ENCODE data around the gene NUBP2.

Gene NUBP2

GRCh38 chr16:1821861-1822611 lies 39.3 kb downstream of the NUBP2 start:
- H3K27ac ChIP-seq = no peak overlapping the region
- TF ChIP-seq CTCF (IDR thresholded peaks at IDR 0.05) (no peak), ZFX (IDR thresholded peaks at IDR 0.05; ENCODE audit: borderline replicate concordance) (no peak)

GRCh38 chr16:1822801-1823200 lies 40.0 kb downstream of the NUBP2 start:
- no peak for TF ChIP-seq ZFX (IDR thresholded peaks at IDR 0.05; ENCODE audit: borderline replicate concordance)
- TF ChIP-seq CTCF (IDR thresholded peaks at IDR 0.05) = no peak
- no peak overlapping the region for H3K27ac ChIP-seq

GRCh38 chr16:1823821-1824220 lies 41.1 kb downstream of the NUBP2 start:
- H3K27ac ChIP-seq = no peak overlapping the region
- no peak for TF ChIP-seq CTCF (IDR thresholded peaks at IDR 0.05)
- TF ChIP-seq ZFX (IDR thresholded peaks at IDR 0.05; ENCODE audit: borderline replicate concordance) = no peak

- no peak for TF ChIP-seq ZFX (IDR thresholded peaks at IDR 0.05; ENCODE audit: borderline replicate concordance)
- no peak for TF ChIP-seq CTCF (IDR thresholded peaks at IDR 0.05)
- H3K27ac ChIP-seq = peak overlapping the region; percentile 82; the same call in 1 of the 2 replicates
These were observed 42.7 kb downstream of the NUBP2 start for GRCh38 chr16:1825381-1825863.

- peak overlapping the region; percentile 82 for H3K27ac ChIP-seq
- 0 out of 2 replicates have a peak, but pooled peaks have one; percentile 7 for TF ChIP-seq CTCF (IDR thresholded peaks at IDR 0.05)
- no peak for TF ChIP-seq ZFX (IDR thresholded peaks at IDR 0.05; ENCODE audit: borderline replicate concordance)
These were observed 43.3 kb downstream of the NUBP2 start for GRCh38 chr16:1825864-1826690.

- TF ChIP-seq ZFX (IDR thresholded peaks at IDR 0.05; ENCODE audit: borderline replicate concordance) (no peak), CTCF (IDR thresholded peaks at IDR 0.05) (no peak)
- peak within 1 kb of the TSS; percentile 82 for H3K27ac ChIP-seq
These were observed 44.2 kb downstream of the NUBP2 start, which contains the start of the genes FAHD1 and HAGH for GRCh38 chr16:1826691-1827573. TSS of gene FAHD1 (plus strand) at chr16:1827206. CDS start at chr16:1827239, 33 bp downstream. TSS of gene HAGH (minus strand) at chr16:1826825. CDS start at chr16:1826787, 38 bp downstream.

Measured in 22Rv1 (cell line).